GM19328 (cell line): ENCODE measurements around the gene ADAM12.
"Not testable (repeated sequence)": the region's sequence is repeated elsewhere in the genome, so short reads cannot be mapped to it uniquely, and the experiment has no call there.

Experiments
- ATAC-seq: cut with Tn5 transposase; IDR thresholded peaks from one replicate; pipeline ENCODE4 v1.9.1; 2021; ENCODE audit warnings: mild to moderate bottlenecking, moderate library complexity; ENCODE audit not compliant: unreplicated experiment

The ADAM12 gene

GRCh38 chr10:126268013-126268920 lies 120.0 kb downstream of the ADAM12 start:
- ATAC-seq = no peak

GRCh38 chr10:126264102-126265018 lies 123.9 kb downstream of the ADAM12 start:
- ATAC-seq = no peak

GRCh38 chr10:126263006-126263676 lies 125.1 kb downstream of the ADAM12 start:
- ATAC-seq = no peak

- no peak for ATAC-seq
Measured at GRCh38 chr10:126262233-126262838, 125.9 kb downstream of the ADAM12 start.

GRCh38 chr10:126259760-126260479 lies 128.4 kb downstream of the ADAM12 start:
- no peak for ATAC-seq

GRCh38 chr10:126256864-126257263 lies 131.4 kb downstream of the ADAM12 start:
- ATAC-seq = no peak

- no peak for ATAC-seq
Measured at GRCh38 chr10:126255313-126255712, 133.0 kb downstream of the ADAM12 start.

GRCh38 chr10:126253611-126253998 lies 134.7 kb downstream of the ADAM12 start:
- no peak for ATAC-seq

- no peak for ATAC-seq
Measured at GRCh38 chr10:126252884-126253610, 135.2 kb downstream of the ADAM12 start.

GRCh38 chr10:126251778-126252407 lies 136.4 kb downstream of the ADAM12 start:
- ATAC-seq = no peak

GRCh38 chr10:126250527-126251310 lies 137.6 kb downstream of the ADAM12 start:
- ATAC-seq = no peak

- no peak for ATAC-seq
Measured at GRCh38 chr10:126250045-126250444, 138.2 kb downstream of the ADAM12 start.

- ATAC-seq = no peak
Measured at GRCh38 chr10:126247446-126247975, 140.8 kb downstream of the ADAM12 start.

GRCh38 chr10:126246396-126246795 lies 141.9 kb downstream of the ADAM12 start:
- ATAC-seq = not testable (repeated sequence)

- no peak for ATAC-seq
Measured at GRCh38 chr10:126245501-126245900, 142.8 kb downstream of the ADAM12 start.

- no peak for ATAC-seq
Measured at GRCh38 chr10:126243971-126244370, 144.3 kb downstream of the ADAM12 start.

GRCh38 chr10:126243306-126243705 lies 145.0 kb downstream of the ADAM12 start:
- no peak for ATAC-seq
